ENCODE data around the gene FLT3LG. TPM values are rescaled to one million over a fixed set of nuclear protein-coding genes. Genes with fewer than 3 reads are reported as not detected.

Gene FLT3LG
- total RNA-seq, 2 donors from 2014 or later = 1.1 to 2.6 TPM

- Histone ChIP-seq H3K4me1 (peaks cover 0 to 32% of the 10 kb centered on the region in 2 donors), H3K36me3 (no peaks in the 10 kb centered on the region), H3K4me3 (no peak overlapping the region), H3K27ac (peak overlapping the region; percentile 39 to 83), H3K27me3 (no peaks in the 10 kb centered on the region), H3K9me3 (no peaks in the 10 kb centered on the region)
- DNase-seq (ENCODE audit: low spot score) = no peak
- TF ChIP-seq CTCF (IDR thresholded peaks at IDR 0.05) = no peak
These were observed 1.3 kb downstream of the FLT3LG start for GRCh38 chr19:49475191-49475917.

GRCh38 chr19:49475995-49476880 is 2.2 kb downstream of the FLT3LG start:
- Histone ChIP-seq H3K9me3 (no peaks in the 10 kb centered on the region), H3K4me1 (peaks cover 0 to 32% of the 10 kb centered on the region in 2 donors), H3K27me3 (no peaks in the 10 kb centered on the region), H3K4me3 (no peak overlapping the region), H3K36me3 (no peaks in the 10 kb centered on the region), H3K27ac (peak overlapping the region in 1 of 2 donors; percentile 39)
- DNase-seq (ENCODE audit: low spot score) = no peak
- TF ChIP-seq CTCF (IDR thresholded peaks at IDR 0.05) = peak in 1 of 2 donors; percentile 49

GRCh38 chr19:49479975-49480628 is 6.1 kb downstream of the FLT3LG start:
- no peak overlapping the region for H3K4me3 ChIP-seq
- no peaks in the 10 kb centered on the region for H3K36me3 ChIP-seq
- H3K27ac ChIP-seq = no peak overlapping the region
- DNase-seq (ENCODE audit: low spot score) = no peak
- H3K4me1 ChIP-seq = peaks cover 0 to 9% of the 10 kb centered on the region in 2 donors
- TF ChIP-seq CTCF (IDR thresholded peaks at IDR 0.05) = no peak
- H3K27me3 ChIP-seq = no peaks in the 10 kb centered on the region
- H3K9me3 ChIP-seq = no peaks in the 10 kb centered on the region

- H3K27me3 ChIP-seq = no peaks in the 10 kb centered on the region
- no peak overlapping the region for H3K27ac ChIP-seq
- H3K4me1 ChIP-seq = peaks cover 0 to 6% of the 10 kb centered on the region in 2 donors
- no peak for TF ChIP-seq CTCF (IDR thresholded peaks at IDR 0.05)
- H3K36me3 ChIP-seq = no peaks in the 10 kb centered on the region
- no peaks in the 10 kb centered on the region for H3K9me3 ChIP-seq
- H3K4me3 ChIP-seq = no peak overlapping the region
- DNase-seq (ENCODE audit: low spot score) = no peak
These were observed 7.1 kb downstream of the FLT3LG start for GRCh38 chr19:49481020-49481683.

GRCh38 chr19:49486232-49486631 is 12.2 kb downstream of the FLT3LG start:
- Histone ChIP-seq H3K4me1 (peaks cover 0 to 28% of the 10 kb centered on the region in 2 donors), H3K27ac (no peak overlapping the region), H3K4me3 (no peak overlapping the region), H3K27me3 (no peaks in the 10 kb centered on the region), H3K36me3 (peaks cover 26% of the 10 kb centered on the region), H3K9me3 (no peaks in the 10 kb centered on the region)
- TF ChIP-seq CTCF (IDR thresholded peaks at IDR 0.05) = no peak
- no peak for DNase-seq (ENCODE audit: low spot score)

All from right atrium auricular region (tissue), 2 donors.